NCI-H1105 (cell line): ENCODE data around the gene MOK.
"Not testable (repeated sequence)": the region's sequence is repeated elsewhere in the genome, so short reads cannot be mapped to it uniquely, and the experiment has no call there.

ENCODE experiments used
- DNase-seq: peaks from one replicate; lab custom pipeline; 2025; lab: John Stamatoyannopoulos, UW

MOK gene

GRCh38 chr14:102304611-102305506 is at the start of gene MOK:
Gene MOK, minus strand, starts transcription at chr14:102305164. Its CDS starts 196 bp downstream, at chr14:102304968.
- peak; percentile 96 for DNase-seq

- no peak for DNase-seq
These were observed 48.2 kb upstream of the MOK start for GRCh38 chr14:102353126-102353619.

GRCh38 chr14:102352213-102352612 is 47.2 kb upstream of the MOK start:
- no peak for DNase-seq

- DNase-seq, result not testable (repeated sequence)
These were observed 46.6 kb upstream of the MOK start for GRCh38 chr14:102351593-102351992.

- DNase-seq, result no peak
These were observed 46.1 kb upstream of the MOK start for GRCh38 chr14:102351023-102351422.

GRCh38 chr14:102348376-102348775 is 43.4 kb upstream of the MOK start:
- no peak for DNase-seq

GRCh38 chr14:102346645-102347044 is 41.7 kb upstream of the MOK start:
- no peak for DNase-seq

- DNase-seq, result no peak
These were observed 40.3 kb upstream of the MOK start for GRCh38 chr14:102345232-102345631.

GRCh38 chr14:102344485-102344884 is 39.5 kb upstream of the MOK start:
- no peak for DNase-seq

- no peak for DNase-seq
These were observed 39.1 kb upstream of the MOK start for GRCh38 chr14:102344084-102344483.

GRCh38 chr14:102342238-102342637 is 37.3 kb upstream of the MOK start:
- DNase-seq, result no peak

- DNase-seq, result no peak
These were observed 36.6 kb upstream of the MOK start for GRCh38 chr14:102341566-102341965.

GRCh38 chr14:102338724-102339123 is 33.8 kb upstream of the MOK start:
- DNase-seq, result no peak

GRCh38 chr14:102335163-102335562 is 30.2 kb upstream of the MOK start:
- no peak for DNase-seq

- DNase-seq, result no peak
These were observed 29.1 kb upstream of the MOK start for GRCh38 chr14:102333795-102334705.

GRCh38 chr14:102333390-102333789 is 28.4 kb upstream of the MOK start:
- no peak for DNase-seq

- DNase-seq, result no peak
These were observed 25.8 kb upstream of the MOK start for GRCh38 chr14:102330806-102331205.

- not testable (repeated sequence) for DNase-seq
These were observed 24.4 kb upstream of the MOK start for GRCh38 chr14:102329381-102329780.

GRCh38 chr14:102326583-102326982 is 21.6 kb upstream of the MOK start:
- DNase-seq, result no peak

GRCh38 chr14:102325791-102326345 is 20.9 kb upstream of the MOK start:
- DNase-seq, result no peak

- DNase-seq, result peak; percentile 18
These were observed 18.1 kb upstream of the MOK start for GRCh38 chr14:102323102-102323501.
